ENCODE data around the gene SLITRK5. TPM values are rescaled to one million over a fixed set of nuclear protein-coding genes. Genes with fewer than 3 reads are reported as not detected.
A peak's percentile ranks its signal among the peaks of the same experiment; 100 is the strongest.

SLITRK5 gene
- total RNA-seq, 2 donors from 2014 or later = 0.62 to 0.77 TPM

- Histone ChIP-seq H3K9me3 (no peaks in the 10 kb centered on the region), H3K36me3 (no peaks in the 10 kb centered on the region), H3K4me1 (replicated peaks) (no peaks in the 10 kb centered on the region), H3K27ac (no peak overlapping the region), H3K27me3 (replicated peaks; ENCODE audit: insufficient read depth) (no peaks in the 10 kb centered on the region), H3K4me3 (no peak overlapping the region)
- intact Hi-C loops (cut with DNase I) = no loop called here
- no peak for DNase-seq (ENCODE audit: low spot score)
- WGBS = 25% methylated on average over 1 of the region's 1 CpG
- TF ChIP-seq CTCF (IDR thresholded peaks at IDR 0.05) (no peak), POLR2A (IDR thresholded peaks at IDR 0.05) (no peak), POLR2AphosphoS5 (IDR thresholded peaks at IDR 0.05) (no peak)
Measured at GRCh38 chr13:87666831-87667230, 4.3 kb upstream of the SLITRK5 start.

- DNase-seq (ENCODE audit: low spot score) = no peak
- intact Hi-C loops (cut with DNase I) = no loop called here
- Histone ChIP-seq H3K27me3 (replicated peaks; ENCODE audit: insufficient read depth) (no peaks in the 10 kb centered on the region), H3K36me3 (no peaks in the 10 kb centered on the region), H3K4me1 (replicated peaks) (no peaks in the 10 kb centered on the region), H3K4me3 (no peak overlapping the region), H3K9me3 (no peaks in the 10 kb centered on the region), H3K27ac (no peak overlapping the region)
- 85% methylated on average over 1 of the region's 1 CpG for WGBS
- no peak for TF ChIP-seq POLR2AphosphoS5 (IDR thresholded peaks at IDR 0.05)
- TF ChIP-seq POLR2A (IDR thresholded peaks at IDR 0.05) = no peak
- TF ChIP-seq CTCF (IDR thresholded peaks at IDR 0.05) = no peak
Measured at GRCh38 chr13:87667686-87668085, 3.5 kb upstream of the SLITRK5 start.

- no peak for DNase-seq (ENCODE audit: low spot score)
- Histone ChIP-seq H3K9me3 (no peaks in the 10 kb centered on the region), H3K27me3 (replicated peaks; ENCODE audit: insufficient read depth) (peaks cover 5% of the 10 kb centered on the region), H3K4me3 (no peak overlapping the region), H3K36me3 (no peaks in the 10 kb centered on the region), H3K4me1 (replicated peaks) (no peaks in the 10 kb centered on the region), H3K27ac (no peak overlapping the region)
- intact Hi-C loops (cut with DNase I) = no loop called here
- 37% methylated on average over 3 of the region's 3 CpGs for WGBS
- no peak for TF ChIP-seq POLR2AphosphoS5 (IDR thresholded peaks at IDR 0.05)
- peak in 3 of 4 experiments; percentile 24 to 43 (median 39) for TF ChIP-seq CTCF (IDR thresholded peaks at IDR 0.05)
- no peak for TF ChIP-seq POLR2A (IDR thresholded peaks at IDR 0.05)
Measured at GRCh38 chr13:87669379-87669978, 1.7 kb upstream of the SLITRK5 start.

GRCh38 chr13:87671753-87672605 lies 808 bp downstream of the SLITRK5 start:
- Histone ChIP-seq H3K4me3 (peak overlapping the region; percentile 33 to 46), H3K36me3 (no peaks in the 10 kb centered on the region), H3K27me3 (replicated peaks; ENCODE audit: insufficient read depth) (peaks cover 11% of the 10 kb centered on the region), H3K9me3 (no peaks in the 10 kb centered on the region), H3K4me1 (replicated peaks) (no peaks in the 10 kb centered on the region), H3K27ac (peak overlapping the region; percentile 22 to 62)
- DNase-seq (ENCODE audit: low spot score) = no peak
- WGBS = 1% methylated on average over 35 of the region's 89 CpGs
- intact Hi-C loops (cut with DNase I) = no loop called here
- no peak for TF ChIP-seq POLR2AphosphoS5 (IDR thresholded peaks at IDR 0.05)
- no peak for TF ChIP-seq POLR2A (IDR thresholded peaks at IDR 0.05)
- TF ChIP-seq CTCF (IDR thresholded peaks at IDR 0.05) = no peak
